ENCODE results near the gene SPDYE2B.
"Not testable (repeated sequence)": the region's sequence is repeated elsewhere in the genome, so short reads cannot be mapped to it uniquely, and the experiment has no call there.

- TF ChIP-seq CTCF (IDR thresholded peaks at IDR 0.05 in 4 of 5, conservative IDR thresholded peaks at IDR 0.05 in 1 of 5); POLR2A (IDR thresholded peaks at IDR 0.05): not testable (repeated sequence)
Observed at GRCh38 chr7:102636956-102637355, 13.2 kb upstream of the SPDYE2B start.
